Upper lobe of left lung (tissue), 6 donors: ENCODE results near the gene TTC7B. TPM values are rescaled to one million over a fixed set of nuclear protein-coding genes. Genes with fewer than 3 reads are reported as not detected.
A peak's percentile ranks its signal among the peaks of the same experiment; 100 is the strongest.
"Not testable (repeated sequence)": the region's sequence is repeated elsewhere in the genome, so short reads cannot be mapped to it uniquely, and the experiment has no call there.

Experiments used
- ATAC-seq, 2 donors: fragments of 200-7000 bp; cut with Tn5 transposase; one replicate each; pipeline ENCODE4 v1.9.1; 2022; ENCODE audit warnings: mild to moderate bottlenecking in 2 of 2, moderate library complexity in 2 of 2; ENCODE audit not compliant: low FRiP score in 2 of 2
- DNase-seq, 2 donors: peaks; one replicate each; pipeline ENCODE4 v3.0.0-alpha.2; 2019 to 2020
- H3K27ac ChIP-seq, 4 donors: fragments of 200-600 bp; sonication (generic); one replicate each; pipeline ENCODE4 v1.5.1; 2016 to 2019
- H3K27me3 ChIP-seq, 4 donors: fragments of 200-600 bp; sonication (generic); one replicate each; pipeline ENCODE4 v1.5.1; 2017 to 2019
- H3K36me3 ChIP-seq, 4 donors: fragments of 200-600 bp; sonication (generic); one replicate each; pipeline ENCODE4 v1.5.1; 2016 to 2019
- H3K4me1 ChIP-seq, 4 donors: fragments of 200-600 bp; sonication (generic); one replicate each; pipeline ENCODE4 v1.5.1; 2018 to 2019
- H3K4me3 ChIP-seq, 4 donors: fragments of 200-600 bp; sonication (generic); one replicate each; pipeline ENCODE4 v1.5.1; 2017 to 2019; ENCODE audit warnings: mild to moderate bottlenecking in 2 of 4, moderate library complexity in 1 of 4
- H3K9me3 ChIP-seq, 4 donors: fragments of 200-600 bp; sonication (generic); one replicate each; pipeline ENCODE4 v1.5.1; 2018 to 2019
- CTCF ChIP-seq, 6 experiments: fragments of 450-650 bp in 4 of 6; fragments of 200-600 bp in 2 of 6; sonication (generic) in 2 of 6; IDR thresholded peaks; one replicate each; pipeline ENCODE4 v1.5.1; 2016 to 2019; ENCODE audit warnings: antibody characterized with exemption in 6 of 6
- EP300 ChIP-seq, 4 donors: sonication (generic); formaldehyde crosslinking; IDR thresholded peaks; one replicate each; pipeline ENCODE4 v1.5.1; 2017; ENCODE audit warnings: antibody characterized with exemption in 4 of 4, control low read depth in 2 of 4
- POLR2A ChIP-seq, 4 donors: fragments of 450-650 bp; IDR thresholded peaks; one replicate each; pipeline ENCODE4 v1.5.1; 2016 to 2017; ENCODE audit warnings: antibody characterized with exemption in 4 of 4, mild to moderate bottlenecking in 2 of 4
- POLR2AphosphoS5 ChIP-seq, 2 donors: sonication (generic); formaldehyde crosslinking; IDR thresholded peaks; one replicate each; pipeline ENCODE4 v1.5.1; 2017; ENCODE audit warnings: antibody characterized with exemption in 2 of 2
- WGBS, 2 donors: methylation state at CpG; one replicate each; pipeline ENCODE4 v1.1.5; 2017 to 2018; 5-methylcytosine and 5-hydroxymethylcytosine counted together
- total RNA-seq, 6 donors: library from RNA; depleted of rRNA in 4 of 6; stranded (reverse); fragments of >200 nt in 4 of 6; gene quantifications; one replicate each; pipeline versions ENCODE4 v1.1.0 to v1.2.1, GENCODE V29; 2016 to 2021
- donor health status: DM: no; HTN: no; CAD: no; lungs with moderate emphysema.
- donor health status: DM: no; HTN: yes; CAD: no; lungs with severe emphysema.

Gene TTC7B
- total RNA-seq, 6 donors from 2014 or later = 13.5 to 87.3 (median 37.5) TPM

GRCh38 chr14:90830931-90831701 is 14.9 kb upstream of the TTC7B start:
- Histone ChIP-seq H3K9me3 (no peaks in the 10 kb centered on the region), H3K27ac (no peak overlapping the region), H3K36me3 (no peaks in the 10 kb centered on the region), H3K4me3 (no peak overlapping the region), H3K27me3 (no peaks in the 10 kb centered on the region), H3K4me1 (peaks cover 6 to 21% (median 12%) of the 10 kb centered on the region in 4 donors)
- TF ChIP-seq CTCF (IDR thresholded peaks at IDR 0.05) (no peak), POLR2AphosphoS5 (IDR thresholded peaks at IDR 0.05) (no peak), EP300 (IDR thresholded peaks at IDR 0.05) (no peak), POLR2A (IDR thresholded peaks at IDR 0.05) (no peak)
- DNase-seq (peak in 1 of 2 donors; percentile 70), ATAC-seq (no peak)
- WGBS, 2 donors = 93 to 94% methylated on average over 13 to 26 of the region's 26 CpGs

- Histone ChIP-seq H3K9me3 (no peaks in the 10 kb centered on the region), H3K36me3 (no peaks in the 10 kb centered on the region), H3K4me1 (peaks cover 6 to 21% (median 11%) of the 10 kb centered on the region in 4 donors), H3K27me3 (no peaks in the 10 kb centered on the region), H3K4me3 (no peak overlapping the region), H3K27ac (peak overlapping the region in 1 of 4 donors; percentile 87)
- TF ChIP-seq POLR2A (IDR thresholded peaks at IDR 0.05) = no peak
- no peak for TF ChIP-seq EP300 (IDR thresholded peaks at IDR 0.05)
- no peak for TF ChIP-seq POLR2AphosphoS5 (IDR thresholded peaks at IDR 0.05)
- no peak for TF ChIP-seq CTCF (IDR thresholded peaks at IDR 0.05)
- ATAC-seq (no peak), DNase-seq (peak in 1 of 2 donors; percentile 44)
- 89 to 94% methylated on average over 2 to 4 of the region's 4 CpGs for WGBS, 2 donors
Observed at GRCh38 chr14:90829677-90830076, 13.4 kb upstream of the TTC7B start.

- no peaks in the 10 kb centered on the region for H3K27me3 ChIP-seq
- peak overlapping the region in 3 of 4 donors; percentile 34 to 49 (median 44) for H3K4me3 ChIP-seq
- H3K4me1 ChIP-seq = peaks cover 6 to 21% (median 11%) of the 10 kb centered on the region in 4 donors
- H3K27ac ChIP-seq = peak overlapping the region; percentile 71 to 88 (median 84)
- no peaks in the 10 kb centered on the region for H3K36me3 ChIP-seq
- DNase-seq (peak in 1 of 2 donors; percentile 60), ATAC-seq (peak in 1 of 2 donors; percentile 47)
- WGBS, 2 donors = 72 to 77% methylated on average over 17 of the region's 17 CpGs
- no peak for TF ChIP-seq POLR2A (IDR thresholded peaks at IDR 0.05)
- TF ChIP-seq POLR2AphosphoS5 (IDR thresholded peaks at IDR 0.05) = peak in 1 of 2 donors; percentile 27
- no peak for TF ChIP-seq CTCF (IDR thresholded peaks at IDR 0.05)
- peaks cover 0 to 7% (median 5%) of the 10 kb centered on the region in 4 donors for H3K9me3 ChIP-seq
Observed at GRCh38 chr14:90828642-90829487, 12.6 kb upstream of the TTC7B start.

- Histone ChIP-seq H3K9me3 (peaks cover 0 to 13% (median 8%) of the 10 kb centered on the region in 4 donors), H3K4me3 (peak overlapping the region in 3 of 4 donors; percentile 34 to 49 (median 44)), H3K36me3 (no peaks in the 10 kb centered on the region), H3K27me3 (no peaks in the 10 kb centered on the region), H3K4me1 (peaks cover 6 to 21% (median 11%) of the 10 kb centered on the region in 4 donors), H3K27ac (peak overlapping the region; percentile 71 to 88 (median 84))
- 4% methylated on average over 25 to 36 of the region's 42 CpGs for WGBS, 2 donors
- DNase-seq (peak; percentile 95 to 99), ATAC-seq (peak; percentile 96 to 100)
- TF ChIP-seq POLR2A (IDR thresholded peaks at IDR 0.05) (peak in 2 of 4 donors; percentile 28 to 55), POLR2AphosphoS5 (IDR thresholded peaks at IDR 0.05) (peak in 1 of 2 donors; percentile 86), EP300 (IDR thresholded peaks at IDR 0.05) (no peak), CTCF (IDR thresholded peaks at IDR 0.05) (no peak)
Observed at GRCh38 chr14:90827919-90828610, 11.8 kb upstream of the TTC7B start.

- not testable (repeated sequence) for H3K4me3 ChIP-seq, H3K27ac ChIP-seq, H3K27me3 ChIP-seq, DNase-seq, H3K36me3 ChIP-seq, ATAC-seq
- H3K4me1 ChIP-seq = peaks cover 6 to 11% (median 8%) of the 10 kb centered on the region in 4 donors
- WGBS, 2 donors = 67 to 78% methylated on average over 4 of the region's 4 CpGs
- peaks cover 0 to 17% (median 8%) of the 10 kb centered on the region in 4 donors for H3K9me3 ChIP-seq
Observed at GRCh38 chr14:90823542-90823941, 7.3 kb upstream of the TTC7B start.
